IMR-90 (cell line): ENCODE measurements around the gene TMPRSS6. TPM values are rescaled to one million over a fixed set of nuclear protein-coding genes. Genes with fewer than 3 reads are reported as not detected.

ENCODE experiments used
- ATAC-seq: fragments of 200-7000 bp; cut with Tn5 transposase; 2 replicates; pipeline ENCODE4 v1.9.1; 2020; ENCODE audit warnings: low read depth, mild to moderate bottlenecking, moderate library complexity
- BruUV-seq: library from RNA; stranded (reverse); fragments of 400-500 nt; replicated peaks from 2 replicates; lab custom pipeline; 2021; lab: Mats Ljungman, UMichigan
- CTCF ChIA-PET: fragments of 300-600 bp; formaldehyde crosslinking; extraction: SDS; loops from one replicate; lab custom pipeline; 2021; ENCODE audit warnings: antibody characterized with exemption; lab: Yijun Ruan, JAX
- POLR2A ChIA-PET: fragments of 300-600 bp; sonication (Branson Sonifier 250); formaldehyde crosslinking; loops from one replicate; lab custom pipeline; 2022; ENCODE audit warnings: antibody characterized with exemption; ENCODE audit not compliant: unreplicated experiment; lab: Charles Lee
- DNase-seq: peaks from one replicate; pipeline ENCODE4 v3.0.0; 2013
- H2AFZ ChIP-seq: replicated peaks from 2 replicates; pipeline ENCODE3; 2013; ENCODE audit warnings: low read length, mild to moderate bottlenecking; ENCODE audit not compliant: poor library complexity
- H2AK5ac ChIP-seq: 2 replicates; pipeline ENCODE4 v1.6.1; 2013; ENCODE audit warnings: low read depth, low read length, inconsistent platforms
- H2AK9ac ChIP-seq: replicated peaks from 2 replicates; pipeline ENCODE3; 2013; ENCODE audit warnings: mild to moderate bottlenecking, low read depth, low read length, moderate library complexity; ENCODE audit not compliant: poor library complexity
- H2BK120ac ChIP-seq: 2 replicates; pipeline ENCODE4 v1.6.1; 2013; ENCODE audit warnings: low read depth, low read length, inconsistent platforms
- H2BK15ac ChIP-seq: 3 replicates; pipeline ENCODE4 v1.6.1; 2013; ENCODE audit warnings: low read depth, low read length, inconsistent platforms
- H2BK20ac ChIP-seq: 2 replicates; pipeline ENCODE4 v1.6.1; 2013; ENCODE audit warnings: low read depth, mild to moderate bottlenecking, inconsistent platforms, low read length, moderate library complexity
- H2BK5ac ChIP-seq: 2 replicates; pipeline ENCODE4 v1.6.1; 2013; ENCODE audit warnings: mild to moderate bottlenecking, low read depth, low read length, inconsistent platforms; ENCODE audit not compliant: poor library complexity, severe bottlenecking
- H3K14ac ChIP-seq: replicated peaks from 2 replicates; pipeline ENCODE4 v1.6.1; 2013; ENCODE audit warnings: low read depth, low read length, inconsistent platforms
- H3K18ac ChIP-seq: 2 replicates; pipeline ENCODE4 v1.6.1; 2013; ENCODE audit warnings: low read depth, low read length, control low read depth
- H3K23ac ChIP-seq: 2 replicates; pipeline ENCODE4 v1.6.1; 2013; ENCODE audit warnings: low read depth, low read length, inconsistent platforms
- H3K27ac ChIP-seq: 2 replicates; pipeline ENCODE4 v1.5.1; 2013; ENCODE audit warnings: mild to moderate bottlenecking, control low read depth, low read length; ENCODE audit not compliant: insufficient read depth
- H3K27me3 ChIP-seq: 2 replicates; pipeline ENCODE4 v1.6.1; 2013; ENCODE audit warnings: low read length; ENCODE audit not compliant: control insufficient read depth, insufficient read depth
- H3K36me3 ChIP-seq: 2 replicates; pipeline ENCODE4 v1.6.1; 2013; ENCODE audit warnings: low read length, mixed read lengths; ENCODE audit not compliant: control insufficient read depth, insufficient read depth
- H3K4ac ChIP-seq: 2 replicates; pipeline ENCODE4 v1.6.1; 2013; ENCODE audit warnings: low read depth, low read length, inconsistent platforms
- H3K4me1 ChIP-seq: 2 replicates; pipeline ENCODE4 v1.6.1; 2013; ENCODE audit warnings: low read length, mixed read lengths; ENCODE audit not compliant: control insufficient read depth, insufficient read depth
- H3K4me2 ChIP-seq: 2 replicates; pipeline ENCODE4 v1.6.1; 2013; ENCODE audit warnings: low read depth, mild to moderate bottlenecking, control low read depth, low read length, moderate library complexity
- H3K4me3 ChIP-seq: 2 replicates; pipeline ENCODE4 v1.5.1; 2013; ENCODE audit warnings: low read depth, mild to moderate bottlenecking, control low read depth, low read length, moderate library complexity; ENCODE audit not compliant: insufficient read depth
- H3K56ac ChIP-seq: 2 replicates; pipeline ENCODE4 v1.6.1; 2013; ENCODE audit warnings: low read length, inconsistent platforms; ENCODE audit not compliant: insufficient read depth; ENCODE audit errors: extremely low read depth
- H3K79me1 ChIP-seq, 2 experiments: 2 replicates each; pipeline ENCODE4 v1.6.1; 2013; ENCODE audit warnings: low read length in 2 of 2, inconsistent platforms in 1 of 2, low read depth in 1 of 2
- H3K9ac ChIP-seq: 2 replicates; pipeline ENCODE4 v1.6.1; 2013; ENCODE audit warnings: low read depth, low read length, control low read depth
- H3K9me1 ChIP-seq: 2 replicates; pipeline ENCODE4 v1.6.1; 2013; ENCODE audit warnings: low read length, inconsistent platforms; ENCODE audit not compliant: insufficient read depth
- H3K9me3 ChIP-seq: 2 replicates; pipeline ENCODE4 v1.6.1; 2013; ENCODE audit warnings: low read length; ENCODE audit not compliant: control insufficient read depth, insufficient read depth
- H4K20me1 ChIP-seq: 2 replicates; pipeline ENCODE4 v1.6.1; 2013; ENCODE audit warnings: low read length, inconsistent platforms; ENCODE audit not compliant: insufficient read depth
- H4K5ac ChIP-seq: 2 replicates; pipeline ENCODE4 v1.6.1; 2013; ENCODE audit warnings: mild to moderate bottlenecking, low read depth, low read length, control low read depth
- H4K8ac ChIP-seq, 2 experiments: 2 replicates each; pipeline ENCODE4 v1.6.1; 2013; ENCODE audit warnings: low read depth in 2 of 2, low read length in 2 of 2, control low read depth in 1 of 2, inconsistent platforms in 1 of 2
- H4K91ac ChIP-seq: 2 replicates; pipeline ENCODE4 v1.6.1; 2013; ENCODE audit warnings: low read depth, low read length, inconsistent platforms; ENCODE audit not compliant: insufficient read depth
- BHLHE40 ChIP-seq: fragments of 150-350 bp; IDR thresholded peaks from 2 replicates; pipeline ENCODE4 v1.6.1; 2016; ENCODE audit warnings: mild to moderate bottlenecking, low read depth, low read length
- FOS ChIP-seq: fragments of 150-350 bp; IDR thresholded peaks from 2 replicates; pipeline ENCODE4 v1.6.1; 2016; ENCODE audit warnings: low read depth, low read length
- MAFK ChIP-seq: IDR thresholded peaks from 2 replicates; pipeline ENCODE4 v1.6.1; 2012; ENCODE audit warnings: low read depth, low read length, improper control_type of control experiment
- MAZ ChIP-seq: IDR thresholded peaks from 2 replicates; pipeline ENCODE4 v1.6.1; 2012; ENCODE audit warnings: low read depth, mild to moderate bottlenecking, low read length, improper control_type of control experiment, moderate library complexity, borderline replicate concordance
- MXI1 ChIP-seq: IDR thresholded peaks from 2 replicates; pipeline ENCODE4 v1.6.1; 2012; ENCODE audit warnings: low read depth, mild to moderate bottlenecking, low read length, moderate library complexity, borderline replicate concordance
- NFE2L2 ChIP-seq: fragments of 150-350 bp; IDR thresholded peaks from 2 replicates; pipeline ENCODE4 v1.6.1; 2016; ENCODE audit warnings: low read depth, mild to moderate bottlenecking, low read length
- POLR2A ChIP-seq: IDR thresholded peaks from 2 replicates; pipeline ENCODE4 v1.6.1; 2012; ENCODE audit warnings: mild to moderate bottlenecking, low read depth, low read length
- RAD21 ChIP-seq: IDR thresholded peaks from 2 replicates; pipeline ENCODE4 v1.6.1; 2012; ENCODE audit warnings: low read length, improper control_type of control experiment
- RCOR1 ChIP-seq: IDR thresholded peaks from 2 replicates; pipeline ENCODE4 v1.6.1; 2012; ENCODE audit warnings: mild to moderate bottlenecking, low read length, improper control_type of control experiment; ENCODE audit not compliant: insufficient replicate concordance
- RFX5 ChIP-seq: IDR thresholded peaks from 2 replicates; pipeline ENCODE4 v1.8.0; 2012; ENCODE audit warnings: low read depth, mild to moderate bottlenecking, low read length, moderate library complexity
- SMC3 ChIP-seq: fragments of 150-350 bp; IDR thresholded peaks from 2 replicates; pipeline ENCODE4 v1.6.1; 2016; ENCODE audit warnings: low read depth, mild to moderate bottlenecking, antibody characterized with exemption, low read length, moderate library complexity
- WGBS, 2 experiments: methylation state at CpG; one replicate each; pipeline versions ENCODE4 v1.1.5 to v1.1.7; 2013; ENCODE audit warnings: missing lambda C conversion rate in 2 of 2; ENCODE audit not compliant: insufficient read length in 1 of 2; ENCODE audit errors: extremely low coverage in 2 of 2; 5-methylcytosine and 5-hydroxymethylcytosine counted together
- dilution Hi-C: fragments of 300-500 bp; cut with HindIII; formaldehyde crosslinking; loops from one replicate; pipeline ENCODE4 v1.14.3; 2018; ENCODE audit warnings: low sequenced_read_pairs; ENCODE audit not compliant: unreplicated experiment
- in situ Hi-C: fragments of 300-500 bp; cut with MboI; formaldehyde crosslinking; loops from 3 replicates; pipeline ENCODE4 v1.14.3; 2019; ENCODE audit warnings: low sequenced_read_pairs, inconsistent platforms, mixed read lengths
- intact Hi-C: fragments of 100-400 bp; cut with micrococcal nuclease; formaldehyde crosslinking; loops from 2 replicates; pipeline ENCODE4 v1.10.0; 2022
- polyA plus RNA-seq, 3 experiments: library from polyadenylated mRNA; depleted of rRNA; stranded (reverse); fragments of >200 nt; gene quantifications; 2 replicates each; pipeline ENCODE4 v1.2.3, GENCODE V29; 2012; ENCODE audit warnings: low replicate concordance in 1 of 3
- total RNA-seq: library from RNA; depleted of rRNA; stranded (reverse); fragments of >200 nt; gene quantifications from 2 replicates; pipeline ENCODE4 v1.2.3, GENCODE V29; 2012
- TF ChIP-seq, protein P1 (sequence below): fragments of 150-350 bp; IDR thresholded peaks from 2 replicates; pipeline ENCODE4 v1.6.1; 2016; ENCODE audit warnings: low read depth, mild to moderate bottlenecking, low read length, moderate library complexity, borderline replicate concordance
- TF ChIP-seq, protein P2 (sequence below): conservative IDR thresholded peaks from 2 replicates; pipeline ENCODE4 v1.5.1; 2012; ENCODE audit warnings: mild to moderate bottlenecking, low read depth, low read length, improper control_type of control experiment

TMPRSS6 gene
- total and polyA plus RNA-seq, 2 of the 4 experiments (the other 2 are of a cell fraction): not detected

- H3K27me3 ChIP-seq: peaks cover 61% of the 10 kb centered on the region
- intact Hi-C loops: no loop called here
- H3K79me1 ChIP-seq: no peaks in the 10 kb centered on the region
- no peak for TF ChIP-seq MAZ
- no peak for TF ChIP-seq FOS
- no peak for TF ChIP-seq RFX5
- TF ChIP-seq RCOR1: no peak
- TF ChIP-seq, protein P1, sequence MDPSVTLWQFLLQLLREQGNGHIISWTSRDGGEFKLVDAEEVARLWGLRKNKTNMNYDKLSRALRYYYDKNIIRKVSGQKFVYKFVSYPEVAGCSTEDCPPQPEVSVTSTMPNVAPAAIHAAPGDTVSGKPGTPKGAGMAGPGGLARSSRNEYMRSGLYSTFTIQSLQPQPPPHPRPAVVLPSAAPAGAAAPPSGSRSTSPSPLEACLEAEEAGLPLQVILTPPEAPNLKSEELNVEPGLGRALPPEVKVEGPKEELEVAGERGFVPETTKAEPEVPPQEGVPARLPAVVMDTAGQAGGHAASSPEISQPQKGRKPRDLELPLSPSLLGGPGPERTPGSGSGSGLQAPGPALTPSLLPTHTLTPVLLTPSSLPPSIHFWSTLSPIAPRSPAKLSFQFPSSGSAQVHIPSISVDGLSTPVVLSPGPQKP: no peak
- no peak for TF ChIP-seq MAFK
- TF ChIP-seq NFE2L2: no peak
- TF ChIP-seq BHLHE40: no peak
- TF ChIP-seq SMC3: no peak
- no peak for TF ChIP-seq RAD21
- TF ChIP-seq POLR2A: no peak
- no peak for TF ChIP-seq MXI1
- TF ChIP-seq, protein P2, sequence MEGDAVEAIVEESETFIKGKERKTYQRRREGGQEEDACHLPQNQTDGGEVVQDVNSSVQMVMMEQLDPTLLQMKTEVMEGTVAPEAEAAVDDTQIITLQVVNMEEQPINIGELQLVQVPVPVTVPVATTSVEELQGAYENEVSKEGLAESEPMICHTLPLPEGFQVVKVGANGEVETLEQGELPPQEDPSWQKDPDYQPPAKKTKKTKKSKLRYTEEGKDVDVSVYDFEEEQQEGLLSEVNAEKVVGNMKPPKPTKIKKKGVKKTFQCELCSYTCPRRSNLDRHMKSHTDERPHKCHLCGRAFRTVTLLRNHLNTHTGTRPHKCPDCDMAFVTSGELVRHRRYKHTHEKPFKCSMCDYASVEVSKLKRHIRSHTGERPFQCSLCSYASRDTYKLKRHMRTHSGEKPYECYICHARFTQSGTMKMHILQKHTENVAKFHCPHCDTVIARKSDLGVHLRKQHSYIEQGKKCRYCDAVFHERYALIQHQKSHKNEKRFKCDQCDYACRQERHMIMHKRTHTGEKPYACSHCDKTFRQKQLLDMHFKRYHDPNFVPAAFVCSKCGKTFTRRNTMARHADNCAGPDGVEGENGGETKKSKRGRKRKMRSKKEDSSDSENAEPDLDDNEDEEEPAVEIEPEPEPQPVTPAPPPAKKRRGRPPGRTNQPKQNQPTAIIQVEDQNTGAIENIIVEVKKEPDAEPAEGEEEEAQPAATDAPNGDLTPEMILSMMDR: no peak
- H3K9ac ChIP-seq: no peak overlapping the region
- BruUV-seq: no TSS peak
- no peaks in the 10 kb centered on the region for H3K36me3 ChIP-seq
- ChIA-PET POLR2A (no interaction called here), CTCF (no interaction called here)
- H2BK15ac ChIP-seq: no peak overlapping the region
- no peak overlapping the region for H3K4ac ChIP-seq
- WGBS, 2 experiments: 61% methylated on average over 3 of the region's 7 CpGs; no CpG with 5 or more reads in 1 of the 2 experiments
- H3K9me3 ChIP-seq: no peaks in the 10 kb centered on the region
- dilution Hi-C loops: no loop called here
- no peak overlapping the region for H4K91ac ChIP-seq
- no peak overlapping the region for H2AFZ ChIP-seq
- H3K14ac ChIP-seq: no peak overlapping the region
- H3K27ac ChIP-seq: no peak overlapping the region
- no peaks in the 10 kb centered on the region for H3K9me1 ChIP-seq
- DNase-seq (no peak), ATAC-seq (no peak)
- no peak overlapping the region for H3K56ac ChIP-seq
- in situ Hi-C loops: no loop called here
- H2BK120ac ChIP-seq: no peak overlapping the region
- no peak overlapping the region for H3K4me3 ChIP-seq
- H2AK9ac ChIP-seq: no peak overlapping the region
- H3K18ac ChIP-seq: no peak overlapping the region
- no peaks in the 10 kb centered on the region for H4K20me1 ChIP-seq
- no peak overlapping the region for H3K4me2 ChIP-seq
- H3K23ac ChIP-seq: no peak overlapping the region
- H3K4me1 ChIP-seq: peaks cover 3% of the 10 kb centered on the region; the same call in 1 of the 2 replicates
- H2AK5ac ChIP-seq: no peak overlapping the region
- no peak overlapping the region for H4K5ac ChIP-seq
- no peak overlapping the region for H2BK5ac ChIP-seq
- H4K8ac ChIP-seq: no peak overlapping the region
- no peak overlapping the region for H2BK20ac ChIP-seq
Observed at GRCh38 chr22:37126383-37126782, 16.9 kb upstream of the TMPRSS6 start.
